HG03469 (cell line): ENCODE results near the gene APOA4.
"Not testable (repeated sequence)": the region's sequence is repeated elsewhere in the genome, so short reads cannot be mapped to it uniquely, and the experiment has no call there.

Experiments
- ATAC-seq: cut with Tn5 transposase; IDR thresholded peaks from one replicate; pipeline ENCODE4 v1.9.1; 2021; ENCODE audit warnings: mild to moderate bottlenecking, moderate library complexity, moderate number of reproducible peaks; ENCODE audit not compliant: unreplicated experiment

Gene APOA4

DNA sequence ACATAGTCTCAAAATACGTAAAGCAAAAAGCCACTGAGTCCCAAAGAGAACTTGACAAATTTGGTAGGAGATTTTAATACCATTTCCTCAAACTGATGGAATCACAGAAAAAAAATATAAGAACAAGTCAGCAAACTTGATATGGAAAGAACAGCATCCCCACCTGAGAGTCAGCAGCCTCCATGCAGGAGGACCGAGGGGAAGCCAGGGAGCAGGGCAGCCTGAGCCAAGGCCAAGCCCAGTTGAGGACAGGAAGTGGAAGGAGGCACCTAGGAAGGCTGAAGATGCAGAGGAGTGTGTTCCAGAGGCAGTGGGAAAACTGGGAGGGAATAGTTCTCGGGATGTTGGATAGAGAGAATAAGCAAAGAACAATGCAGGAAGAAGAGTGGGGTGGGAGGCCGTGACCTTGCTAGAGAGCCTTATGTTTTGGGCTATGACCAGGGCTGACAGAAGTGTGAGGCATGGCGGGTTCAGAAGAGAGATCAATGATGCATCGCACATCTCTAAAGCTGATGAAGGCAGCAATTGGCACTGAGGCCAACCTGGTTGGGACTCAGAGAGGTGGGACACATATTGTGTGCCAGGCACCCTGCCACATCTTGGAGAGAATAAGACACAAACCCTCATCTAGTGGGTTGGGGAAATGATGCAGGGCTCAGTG is 15.4 kb downstream of the APOA4 start:
- ATAC-seq = no peak

DNA sequence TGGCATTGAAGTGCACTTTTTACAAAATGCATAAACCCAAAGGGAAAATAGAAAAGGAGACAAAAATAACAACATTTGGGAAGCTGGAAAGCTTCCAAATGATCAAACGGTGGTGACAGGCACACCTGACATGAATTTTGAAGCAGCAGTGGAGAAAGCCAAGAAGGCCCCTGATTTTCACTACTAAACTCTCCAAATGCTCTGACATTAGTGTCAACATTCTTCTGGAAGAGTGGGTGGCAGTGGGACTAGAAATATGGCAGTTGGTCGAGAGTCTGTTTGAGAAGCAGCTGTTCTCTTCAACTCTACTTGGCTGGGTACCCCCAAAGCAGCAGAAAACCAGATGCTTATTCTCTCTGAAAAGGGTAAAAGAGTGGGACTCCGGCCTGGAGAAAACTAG is 19.1 kb downstream of the APOA4 start:
- ATAC-seq = no peak

DNA sequence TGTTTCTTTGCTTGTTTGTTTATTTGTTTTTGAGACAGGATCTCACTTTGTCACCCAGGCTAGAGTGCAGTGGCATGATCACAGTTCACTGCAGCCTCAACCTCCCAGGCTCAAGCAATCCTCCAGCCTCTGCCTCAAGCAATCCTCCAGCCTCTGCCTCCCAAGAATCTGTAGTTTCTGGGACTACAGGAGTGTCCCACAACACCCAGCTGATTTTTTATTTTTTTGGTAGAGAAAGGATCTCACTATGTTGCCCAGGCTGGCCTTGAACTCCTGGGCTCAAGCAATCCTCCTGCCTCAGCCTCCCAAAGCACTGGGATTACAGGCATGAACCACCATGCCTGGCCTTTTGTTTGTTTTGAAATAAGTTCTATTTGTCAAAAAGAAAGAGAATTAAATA is 21.4 kb downstream of the APOA4 start:
- ATAC-seq = not testable (repeated sequence)

DNA sequence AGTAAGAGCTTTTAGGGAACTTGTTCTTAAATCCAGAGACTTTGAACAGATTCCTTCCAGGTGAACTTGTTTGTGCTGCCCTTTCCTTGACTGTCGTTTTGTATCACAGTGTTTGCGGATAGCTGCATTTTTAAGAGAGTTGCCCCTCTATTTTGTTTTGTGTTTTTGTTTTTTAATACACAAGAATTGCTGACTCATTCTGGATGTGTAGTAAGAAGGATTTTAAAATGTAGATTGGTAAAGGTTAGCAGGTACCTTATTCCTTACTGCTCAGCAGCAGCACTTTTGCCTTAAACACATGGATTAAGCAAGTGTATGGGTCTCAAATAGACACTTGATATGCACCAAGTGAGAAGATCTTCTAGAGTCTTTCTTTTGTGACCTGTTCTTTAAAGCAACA is 22.5 kb downstream of the APOA4 start:
- ATAC-seq = no peak

DNA sequence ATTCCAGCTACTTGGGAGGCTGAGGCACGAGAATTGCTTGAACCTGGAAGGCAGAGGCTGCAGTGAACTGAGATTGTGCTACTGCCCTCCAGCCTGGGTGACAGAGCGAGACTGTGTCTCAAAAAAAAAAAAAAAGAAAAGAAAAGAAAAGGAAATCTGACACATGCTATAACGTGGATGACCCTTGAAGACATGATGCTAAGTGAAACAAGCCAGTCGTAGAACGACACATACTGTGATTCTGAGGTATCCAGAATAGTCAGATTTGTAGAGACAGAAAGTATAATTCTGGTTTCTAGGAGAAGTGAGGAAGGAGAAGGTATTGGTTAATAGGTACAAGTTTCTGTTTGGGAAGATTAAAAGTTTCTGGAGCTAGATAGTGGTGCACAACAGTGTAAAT is 24.7 kb downstream of the APOA4 start:
- ATAC-seq = no peak

DNA sequence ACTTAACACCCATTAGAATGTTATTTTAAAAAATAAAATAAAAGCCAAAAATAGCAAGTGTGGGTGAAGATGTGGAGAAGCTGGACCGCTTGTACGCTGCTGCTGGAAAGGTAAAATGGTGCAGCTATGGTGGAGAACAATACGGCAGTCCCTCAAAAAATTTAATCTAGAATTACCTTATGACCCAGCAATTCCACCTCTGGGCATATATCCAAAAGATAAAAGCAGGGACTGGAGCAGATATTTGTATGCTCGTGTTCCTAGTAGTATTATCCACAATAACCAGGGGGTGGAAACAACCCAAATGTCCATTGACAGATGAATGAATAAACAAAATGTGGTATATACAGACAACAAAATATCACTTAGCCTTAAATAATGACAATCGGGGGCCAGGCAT is 25.3 kb downstream of the APOA4 start:
- ATAC-seq = no peak

DNA sequence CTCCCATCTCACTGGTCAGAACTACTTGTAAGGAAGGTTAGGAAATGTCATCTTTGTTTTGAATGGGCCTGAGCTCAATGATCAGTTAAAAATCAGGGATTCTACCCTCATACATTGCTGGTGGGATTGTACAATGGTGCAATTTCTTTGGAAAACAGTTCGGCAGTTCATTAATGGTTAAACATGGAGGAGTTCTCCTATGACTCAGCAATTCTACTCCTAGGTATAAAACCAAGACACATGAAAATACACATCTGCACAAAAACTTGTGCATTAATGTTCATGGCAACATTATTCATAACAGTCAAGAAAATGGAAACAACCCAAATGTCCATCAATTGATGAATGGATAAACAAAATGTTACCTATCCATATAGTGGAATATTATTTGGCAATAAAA is 26.6 kb downstream of the APOA4 start:
- ATAC-seq = no peak

DNA sequence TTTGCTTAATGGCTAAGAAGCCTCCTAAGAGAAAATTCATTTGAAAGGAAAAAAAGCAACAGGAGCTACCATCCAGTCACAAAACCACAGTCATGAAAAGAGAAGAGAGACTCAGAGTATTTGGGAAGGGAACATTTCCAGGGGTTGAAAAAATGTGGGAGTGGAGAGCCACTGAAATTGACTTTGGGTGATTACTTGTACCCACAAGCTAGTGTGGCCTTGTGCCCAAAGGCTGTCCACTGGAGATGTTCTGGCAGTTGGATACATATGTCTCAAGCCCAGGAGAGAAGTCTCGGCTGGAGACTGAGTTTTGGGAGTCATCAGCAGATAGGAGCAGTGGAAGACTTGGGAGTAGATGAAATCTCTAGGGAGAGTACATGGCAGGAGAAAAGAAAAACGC is 28.3 kb downstream of the APOA4 start:
- ATAC-seq = no peak

DNA sequence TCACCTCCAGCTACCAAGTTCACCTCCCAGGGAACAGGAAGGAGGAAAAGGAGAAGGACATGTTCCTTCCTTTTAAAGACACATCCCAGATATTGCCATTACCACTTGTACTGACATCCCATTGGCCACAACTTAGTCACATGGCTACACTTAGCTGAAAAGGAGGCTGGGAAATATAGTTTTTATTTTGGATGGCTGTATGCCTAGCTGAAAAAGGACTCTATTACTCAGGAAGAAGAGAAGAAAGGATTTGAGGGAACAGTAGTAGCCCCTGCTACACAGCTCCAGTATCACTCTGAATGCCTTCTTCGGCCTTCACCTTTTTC is 29.4 kb downstream of the APOA4 start:
- no peak for ATAC-seq

DNA sequence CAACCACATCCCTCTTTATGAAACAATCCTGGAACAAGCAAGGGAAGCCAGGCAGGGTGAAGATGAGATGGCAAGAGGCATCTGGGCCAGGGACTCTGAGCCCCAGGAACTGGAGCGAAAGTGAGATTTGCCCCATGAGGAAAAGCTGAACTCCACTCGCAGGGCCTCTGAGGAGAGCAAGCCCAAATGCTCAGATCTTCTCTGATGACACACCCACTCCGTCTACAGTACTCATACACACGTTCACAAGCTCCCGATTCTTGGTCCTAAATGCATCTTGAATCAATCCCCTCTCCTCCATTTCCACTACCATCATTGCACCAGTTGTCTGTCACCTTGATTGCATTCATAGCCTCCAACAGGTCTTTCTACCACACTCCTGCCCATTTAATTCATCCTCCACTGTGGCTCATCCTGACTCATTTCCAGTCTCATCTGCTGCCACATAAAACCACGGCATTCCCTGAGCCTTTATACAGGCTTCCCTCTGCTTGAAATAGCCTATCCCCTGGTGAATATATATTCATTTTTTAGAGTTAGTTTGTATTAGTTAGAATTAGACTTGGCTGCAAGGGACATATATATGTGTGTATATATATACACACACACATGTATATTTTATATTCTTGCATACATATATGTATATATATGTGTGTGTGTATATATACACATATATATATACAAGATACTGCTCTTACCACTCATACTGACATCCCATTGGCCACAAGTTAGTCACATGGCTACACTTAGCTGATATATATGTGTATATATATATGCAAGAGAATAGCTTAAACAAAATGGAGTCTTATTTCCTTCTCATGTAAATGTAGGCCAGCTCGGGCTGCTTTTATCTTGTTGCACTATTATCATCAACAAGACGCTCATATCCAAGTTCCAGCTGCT is 30.0 kb downstream of the APOA4 start:
- ATAC-seq = no peak

DNA sequence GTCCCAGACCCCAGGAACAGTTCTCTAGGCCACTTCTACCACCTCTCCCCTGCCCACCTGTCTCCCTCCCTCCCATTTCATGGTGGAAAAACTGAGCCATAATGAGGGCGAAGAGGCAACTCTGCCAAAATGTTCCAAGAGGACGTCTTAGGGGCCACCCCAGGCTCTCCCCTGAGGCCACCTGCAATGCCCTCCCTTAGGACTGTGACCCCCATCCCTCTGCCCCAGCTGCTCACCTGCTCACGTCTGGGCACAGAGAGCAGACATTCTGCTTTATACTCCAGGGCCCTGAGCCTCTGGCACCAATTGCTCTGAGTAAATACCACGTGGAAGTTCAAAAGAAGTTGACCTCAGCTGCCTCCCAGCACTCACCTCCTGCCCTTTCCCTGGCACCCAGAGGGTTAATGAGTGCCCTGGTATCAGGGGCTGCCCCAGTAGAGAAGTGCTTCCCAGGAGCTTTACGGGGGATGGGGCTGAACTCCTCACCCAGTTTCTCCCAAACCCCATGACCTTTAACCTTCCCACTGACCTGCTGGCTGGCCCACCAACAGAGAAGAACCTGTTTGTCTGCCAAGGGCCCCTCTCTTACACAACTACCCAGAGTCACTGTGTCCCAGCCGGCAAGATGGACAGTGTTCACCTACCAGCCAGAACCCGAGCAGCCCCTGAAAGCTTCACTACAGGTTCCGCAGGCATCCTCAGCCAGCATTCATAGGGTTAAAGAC is 30.8 kb downstream of the APOA4 start:
- ATAC-seq = no peak

DNA sequence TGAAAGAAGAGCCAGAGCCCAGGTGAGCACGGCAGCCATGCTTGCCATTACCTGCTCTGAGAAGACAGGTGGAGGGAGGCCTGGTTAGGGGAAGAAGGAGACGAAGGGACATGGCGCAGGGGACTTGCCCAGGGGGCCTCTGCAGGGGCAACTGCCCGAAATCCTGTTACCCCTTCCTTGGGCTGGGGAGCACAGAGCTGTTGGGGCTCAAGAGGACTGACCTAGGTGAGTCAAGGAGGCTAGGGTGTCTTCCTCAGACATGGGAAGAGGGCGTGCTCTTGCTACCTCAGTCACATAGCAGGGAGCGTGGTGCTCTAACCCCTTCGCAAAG is 31.3 kb downstream of the APOA4 start, which contains the start of gene APOA5:
Gene APOA5, minus strand, starts transcription at position 67 of the 331 bp plus-strand sequence. Its CDS starts 19 bp downstream, at position 48.
- no peak for ATAC-seq

DNA sequence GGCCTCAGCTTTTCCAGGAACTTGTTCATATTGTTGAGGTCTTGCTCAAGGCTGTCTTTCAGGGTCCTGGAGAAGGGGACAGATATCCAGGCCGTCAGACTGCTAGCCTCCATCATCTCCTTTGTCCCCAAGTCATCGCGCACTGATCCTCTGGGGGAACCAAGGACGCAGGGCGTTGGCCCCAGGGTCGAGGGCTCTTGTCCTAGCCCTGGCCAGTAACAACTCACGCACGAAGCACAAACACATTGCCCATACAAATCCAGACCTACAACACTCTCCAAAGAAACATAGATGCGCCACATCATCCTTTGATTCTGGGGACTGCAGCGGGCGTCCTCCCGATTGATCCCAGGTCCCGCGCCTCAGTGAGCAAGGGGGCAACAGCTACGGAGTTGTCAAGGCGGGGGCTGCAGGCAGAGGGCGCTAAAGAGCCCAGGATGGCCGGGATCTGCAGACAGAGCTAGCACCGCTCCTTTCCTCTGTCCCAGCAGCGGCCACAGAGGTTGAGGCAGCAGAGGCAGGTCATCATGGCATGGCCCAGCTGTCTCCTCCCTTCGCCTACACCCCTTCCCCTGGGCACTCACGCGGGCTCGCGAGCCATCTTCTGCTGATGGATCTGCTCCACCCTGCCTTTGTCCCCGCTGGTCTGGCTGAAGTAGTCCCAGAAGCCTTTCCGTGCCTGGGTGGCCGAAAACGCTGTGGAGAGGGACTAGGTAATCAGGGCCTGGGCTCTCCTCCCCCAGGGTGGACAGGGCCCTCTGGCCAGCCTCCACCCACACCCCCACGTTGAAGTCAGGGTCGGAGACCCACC is 31.9 kb downstream of the APOA4 start:
- ATAC-seq = no peak

DNA sequence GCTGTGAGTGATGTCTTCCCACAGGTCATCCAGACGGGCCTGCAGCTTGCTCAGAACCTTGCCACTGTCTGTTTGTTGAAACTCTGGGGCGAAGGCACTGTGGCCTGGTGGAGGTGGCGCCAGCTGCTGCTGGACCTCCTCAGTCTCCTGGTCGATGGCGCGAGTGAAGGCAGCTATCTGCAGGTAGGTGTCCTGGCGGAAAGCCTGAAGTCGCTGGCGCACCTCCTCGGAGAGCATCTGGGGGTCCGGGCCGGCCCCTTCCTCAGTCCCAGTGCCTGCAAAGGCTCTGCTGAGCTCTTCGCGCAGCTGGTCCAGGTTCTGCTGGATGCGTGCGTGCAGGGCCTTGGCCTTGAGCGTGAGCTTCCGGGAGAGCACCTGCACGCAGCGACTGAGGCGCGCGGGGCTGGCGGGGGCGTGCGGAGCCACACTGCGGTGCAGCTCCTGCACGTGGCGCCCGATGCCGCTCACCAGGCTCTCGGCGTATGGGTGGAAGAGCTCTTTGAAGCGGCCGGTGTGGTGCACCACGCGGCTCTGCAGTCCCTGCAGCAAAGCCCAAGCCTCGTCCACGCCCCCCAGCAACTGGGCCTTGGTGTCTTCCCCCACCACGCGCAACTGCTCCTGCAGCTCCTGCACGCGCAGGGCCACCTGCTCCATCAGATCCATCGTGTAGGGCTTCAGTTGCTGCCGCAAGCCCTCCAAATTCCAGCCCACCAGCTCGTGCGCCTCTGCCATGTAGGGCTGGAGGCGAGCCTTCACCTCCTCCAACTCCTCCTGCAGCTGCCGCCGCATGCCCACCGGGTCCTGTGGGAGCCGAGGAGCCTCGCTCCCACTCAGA is 32.7 kb downstream of the APOA4 start:
- ATAC-seq = no peak

DNA sequence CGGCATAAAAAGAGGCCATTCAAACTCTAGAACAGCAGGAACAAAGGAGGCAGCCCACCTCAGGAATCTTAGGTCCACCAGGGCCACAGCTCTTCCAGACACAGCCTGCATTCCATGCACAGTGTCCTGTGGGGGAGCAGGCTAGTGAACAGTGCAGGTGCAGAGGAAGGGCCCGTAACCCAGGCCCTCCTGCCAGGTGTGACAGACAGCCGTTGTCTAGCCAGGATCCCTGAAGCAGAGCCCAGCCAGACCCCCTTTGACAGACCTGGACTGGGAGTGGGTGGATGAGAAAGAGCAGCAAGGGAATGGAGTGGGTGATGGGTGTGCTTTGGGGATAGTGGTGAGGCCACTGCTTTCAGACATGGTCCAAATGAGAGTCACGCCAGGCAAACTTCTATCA is 34.1 kb downstream of the APOA4 start:
- ATAC-seq = no peak

DNA sequence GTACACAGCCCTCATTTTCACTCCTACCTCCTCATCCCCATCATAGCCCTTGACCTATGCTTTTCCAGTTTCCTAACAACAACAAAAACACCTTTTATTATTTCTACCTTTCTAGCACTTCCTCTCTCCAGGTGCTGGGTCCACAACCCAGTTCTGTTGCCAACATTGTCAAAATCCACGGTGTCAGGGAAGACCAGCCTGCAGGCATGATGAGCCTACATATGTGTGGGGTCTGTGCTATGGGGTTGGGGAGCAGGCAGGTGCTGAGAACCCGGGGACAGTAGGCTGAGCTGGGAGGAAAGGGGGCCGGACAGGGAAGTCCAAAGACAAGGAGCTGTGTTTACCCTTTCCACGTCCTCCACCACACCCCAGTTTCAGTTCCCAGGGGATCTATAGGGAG is 34.6 kb downstream of the APOA4 start:
- ATAC-seq = no peak

DNA sequence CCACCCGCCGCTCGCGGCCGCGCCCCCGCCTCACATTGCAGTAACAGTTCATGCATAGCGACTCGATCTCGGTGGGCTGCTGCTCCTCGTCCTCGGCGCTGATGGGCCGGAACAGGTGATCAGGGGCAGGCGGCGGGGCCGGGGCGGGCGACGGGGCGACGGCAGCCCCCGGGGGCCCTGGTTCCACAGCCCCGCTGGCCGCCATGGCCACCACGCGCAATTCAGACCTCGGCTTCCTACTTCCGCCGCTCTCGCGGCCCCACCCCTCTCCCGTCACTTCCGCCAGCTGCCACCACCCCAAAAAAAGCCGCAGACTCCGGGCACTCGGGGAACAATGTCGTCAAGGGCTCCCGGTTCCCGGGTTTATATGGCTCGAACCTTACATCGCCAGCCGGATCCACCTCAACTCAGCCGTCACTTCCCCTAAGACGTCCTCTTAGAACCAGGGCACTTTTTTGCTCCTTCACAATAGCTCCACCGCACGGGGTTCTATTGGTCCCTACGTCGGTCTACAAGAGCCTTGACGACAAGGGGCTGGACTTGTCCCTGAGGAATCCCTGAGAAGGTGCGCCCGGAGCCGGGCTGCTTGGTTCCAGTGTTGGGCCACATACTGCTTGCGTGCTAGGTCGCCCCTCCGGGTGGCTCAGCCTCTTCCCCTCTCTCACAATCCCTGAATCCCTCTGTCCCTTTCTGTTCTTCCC is 35.2 kb downstream of the APOA4 start, which contains the start of gene ZPR1:
Gene ZPR1, minus strand, starts transcription at position 238 of the 701 bp plus-strand sequence. Its CDS starts 33 bp downstream, at position 205.
- ATAC-seq = peak; percentile 68

DNA sequence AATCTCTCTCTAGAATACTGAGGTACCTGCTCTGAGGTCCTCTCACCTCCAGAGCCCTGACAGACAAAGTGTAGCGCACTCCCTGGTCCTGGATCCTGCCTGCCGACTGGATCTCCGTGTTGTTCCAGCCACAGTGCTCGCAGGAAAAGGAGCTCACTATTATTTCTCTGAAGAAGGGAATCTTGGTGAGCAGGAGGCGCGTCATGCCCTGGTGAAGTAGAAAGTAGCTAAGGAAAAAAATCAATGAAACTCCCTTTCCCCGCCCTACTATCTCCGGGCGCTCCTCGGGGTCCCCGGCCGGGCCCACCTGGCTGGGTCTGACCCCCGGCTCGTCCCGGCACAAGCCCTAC is 35.7 kb downstream of the APOA4 start:
- ATAC-seq = no peak

DNA sequence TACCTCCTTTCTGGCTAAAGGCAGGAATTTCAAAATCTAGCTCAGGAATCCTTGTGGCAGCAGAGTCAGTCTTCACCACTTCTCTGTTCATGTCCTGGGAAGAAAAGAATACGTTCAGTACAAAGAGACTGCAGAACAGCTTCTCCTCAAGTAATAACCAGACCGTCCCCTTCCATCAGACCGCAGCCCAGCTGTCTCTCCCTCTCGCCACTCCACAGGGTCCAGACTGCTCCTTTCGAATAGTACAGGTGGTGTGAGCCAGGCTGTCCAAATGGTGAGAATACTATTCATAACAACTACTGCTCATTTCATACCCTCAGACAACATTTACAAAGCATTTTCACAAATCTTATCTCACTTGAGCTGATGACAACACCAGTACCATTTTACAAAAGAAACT is 36.1 kb downstream of the APOA4 start:
- no peak for ATAC-seq

DNA sequence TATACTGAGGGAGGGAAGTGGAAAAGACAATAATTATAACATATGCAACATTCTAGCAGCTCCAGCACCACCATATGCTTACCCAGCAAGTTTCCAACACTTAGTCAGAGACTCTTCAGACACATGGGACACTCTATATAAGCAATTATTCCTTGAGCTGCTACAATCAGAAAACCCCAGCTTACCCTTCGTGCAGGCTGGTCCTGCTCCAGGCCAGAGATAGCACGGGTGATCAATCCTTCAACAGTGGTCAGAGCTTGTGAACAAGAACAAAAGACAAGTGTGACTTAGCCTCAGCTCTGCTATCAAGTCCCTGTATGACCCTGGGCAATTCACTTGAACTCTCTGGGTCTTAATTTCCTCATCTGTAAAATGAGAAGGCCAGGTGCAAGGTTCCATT is 36.8 kb downstream of the APOA4 start:
- no peak for ATAC-seq
